HuH-7 (cell line): ENCODE data around the gene MAGED4B.
"Not testable (repeated sequence)": the region's sequence is repeated elsewhere in the genome, so short reads cannot be mapped to it uniquely, and the experiment has no call there.

Source experiments
- DNase-seq: peaks from one replicate; pipeline ENCODE4 v3.0.0; 2011; ENCODE audit warnings: low spot score

Gene MAGED4B

DNA sequence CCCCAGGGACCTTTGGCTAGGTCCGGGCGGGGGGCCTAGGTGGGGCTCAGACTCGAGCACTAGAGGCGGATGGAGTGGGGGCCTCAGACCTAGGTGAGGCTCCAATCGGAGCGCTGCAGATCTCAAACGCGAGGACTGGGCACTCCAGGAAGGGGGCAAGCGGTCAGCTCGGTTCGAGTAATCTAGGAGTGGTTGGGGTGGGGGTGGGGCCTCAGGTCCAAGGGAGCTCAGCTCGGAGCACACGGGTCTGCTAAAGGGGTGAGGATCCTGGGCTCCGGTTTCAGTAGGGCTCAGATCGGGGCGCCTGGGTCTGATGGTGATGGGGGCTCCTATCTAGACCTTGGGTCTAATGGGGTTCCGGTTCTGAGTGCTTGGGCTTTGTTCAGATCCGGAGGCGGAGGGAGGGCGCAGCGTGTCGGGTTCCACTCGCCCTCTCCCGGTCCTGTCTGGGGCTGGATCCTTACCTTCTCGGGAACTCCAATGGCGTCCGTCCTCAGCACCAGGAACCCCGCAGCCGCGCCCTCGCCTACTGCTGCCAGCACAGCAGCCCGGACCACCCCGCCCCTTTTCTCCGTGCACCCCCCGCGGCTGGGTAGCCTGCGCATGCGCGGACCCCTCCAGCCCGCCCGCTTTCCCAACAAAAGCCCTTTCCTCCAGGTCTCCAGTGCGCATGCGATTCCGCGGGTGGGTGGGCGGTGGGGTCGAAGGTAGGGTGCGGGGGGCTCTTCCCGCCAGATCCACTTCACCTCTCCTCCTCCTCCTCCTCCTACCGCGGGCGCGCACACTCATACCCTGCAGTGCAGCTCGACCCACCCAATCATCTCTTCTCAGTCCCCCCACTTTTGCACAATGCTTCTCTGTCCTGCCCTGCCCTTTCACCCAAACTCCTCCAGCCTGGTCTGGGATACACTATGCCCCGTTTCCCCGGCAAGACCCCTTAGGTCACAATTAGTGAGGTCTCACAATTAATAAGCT is at the start of gene MAGED4B:
MAGED4B (minus strand) TSS at position 518 of the 975 bp plus-strand sequence. CDS start 1,011 bp downstream, outside the sequence.
- DNase-seq: not testable (repeated sequence)

- no peak for DNase-seq
These were observed 49.3 kb upstream of the MAGED4B start for GRCh38 chrX:52118262-52118661.

GRCh38 chrX:52082578-52082977 is 13.6 kb upstream of the MAGED4B start:
- no peak for DNase-seq

- no peak for DNase-seq
These were observed 9.1 kb upstream of the MAGED4B start for GRCh38 chrX:52078131-52078530.

DNA sequence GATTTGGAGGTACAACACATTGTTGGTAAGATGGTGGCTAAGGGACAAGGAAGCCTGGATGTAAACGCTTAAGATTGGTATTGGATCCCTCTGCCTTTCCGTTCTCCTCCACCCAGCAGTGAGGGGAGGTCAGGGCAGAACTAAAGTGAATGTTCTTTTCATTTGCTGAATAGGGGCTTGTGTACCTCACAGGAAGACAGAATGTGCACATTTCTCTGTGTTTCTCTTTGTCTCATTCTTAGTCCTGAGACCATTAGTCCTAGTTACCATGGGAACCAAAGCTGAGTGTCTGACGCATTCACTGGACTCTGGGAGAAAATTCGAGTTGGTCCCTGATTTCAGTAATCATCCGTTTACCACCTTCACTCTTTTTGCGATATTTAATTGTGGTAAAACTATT is 26.7 kb downstream of the MAGED4B start:
- DNase-seq: not testable (repeated sequence)

- DNase-seq: no peak
These were observed 34.8 kb downstream of the MAGED4B start for GRCh38 chrX:52034211-52034610.

DNA sequence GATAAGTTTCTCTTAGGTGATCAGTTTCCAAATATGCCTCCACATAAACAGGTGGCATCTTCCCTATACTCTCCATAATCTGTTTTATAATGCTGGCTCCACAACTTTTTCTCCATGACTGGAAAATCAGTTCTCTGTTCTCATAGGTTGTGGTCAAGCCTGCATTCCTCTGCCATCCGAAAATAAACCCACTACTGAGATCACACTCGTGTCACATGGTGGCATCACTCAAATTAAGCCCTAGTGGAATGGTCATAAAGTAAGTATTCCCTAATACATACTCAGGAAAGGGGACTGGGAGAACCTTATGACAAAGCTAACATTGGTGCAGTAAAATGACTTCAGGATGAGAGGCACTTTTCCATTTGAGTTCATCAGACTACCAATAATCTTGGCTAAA is 37.6 kb downstream of the MAGED4B start:
- no peak for DNase-seq

- no peak for DNase-seq
These were observed 53.2 kb downstream of the MAGED4B start for GRCh38 chrX:52015794-52016193.
